Muscle of back (tissue), 11 donors: ENCODE measurements around the gene DNAJB2. TPM values are rescaled to one million over a fixed set of nuclear protein-coding genes. Genes with fewer than 3 reads are reported as not detected.
"Not testable (repeated sequence)": the region's sequence is repeated elsewhere in the genome, so short reads cannot be mapped to it uniquely, and the experiment has no call there.

Source experiments
- DNase-seq, 3 donors: peaks; one replicate each; pipeline versions ENCODE4 v3.0.0 to v3.0.0-alpha.2; 2013
- polyA plus RNA-seq, 10 donors: library from polyadenylated mRNA; unstranded; fragments of 120-200 nt; gene quantifications; one replicate each; pipeline ENCODE4 v1.2.1, GENCODE V29; 2013; ENCODE audit not compliant: insufficient read length in 10 of 10

DNAJB2 gene
- polyA plus RNA-seq, 10 donors, result 69.9 to 89.8 (median 78.6) TPM

GRCh38 chr2:219253753-219254589, 25.2 kb upstream of the DNAJB2 start, which contains the start of gene TUBA4A:
TUBA4A (minus strand) TSS chr2:219253918; CDS start chr2:219253858, 60 bp downstream.
- DNase-seq, result peak in 2 of 3 donors; percentile 63 to 70

- DNase-seq, result no peak
These were observed 24.5 kb upstream of the DNAJB2 start for GRCh38 chr2:219254590-219255201.

GRCh38 chr2:219258942-219259341, 20.2 kb upstream of the DNAJB2 start:
- not testable (repeated sequence) for DNase-seq

- DNase-seq, result no peak
These were observed 17.9 kb upstream of the DNAJB2 start for GRCh38 chr2:219261024-219261855.

GRCh38 chr2:219266232-219266631, 12.9 kb upstream of the DNAJB2 start:
- no peak for DNase-seq

GRCh38 chr2:219266886-219267285, 12.3 kb upstream of the DNAJB2 start:
- DNase-seq, result no peak

- DNase-seq, result no peak
These were observed 10.9 kb upstream of the DNAJB2 start for GRCh38 chr2:219268294-219268693.

- DNase-seq, result no peak
These were observed 9.7 kb upstream of the DNAJB2 start for GRCh38 chr2:219269362-219270054.

- DNase-seq, result no peak
These were observed 9.2 kb upstream of the DNAJB2 start for GRCh38 chr2:219270055-219270372.

GRCh38 chr2:219271021-219271420, 8.1 kb upstream of the DNAJB2 start:
- no peak for DNase-seq

- no peak for DNase-seq
These were observed 6.8 kb upstream of the DNAJB2 start for GRCh38 chr2:219272356-219272755.

GRCh38 chr2:219272995-219273394, 6.2 kb upstream of the DNAJB2 start:
- DNase-seq, result no peak

GRCh38 chr2:219273937-219274336, 5.2 kb upstream of the DNAJB2 start:
- DNase-seq, result no peak

- peak in 1 of 3 donors; percentile 78 for DNase-seq
These were observed 4.7 kb upstream of the DNAJB2 start for GRCh38 chr2:219274361-219274921.

- peak; percentile 80 to 91 (median 81) for DNase-seq
These were observed 1.2 kb upstream of the DNAJB2 start for GRCh38 chr2:219277703-219278654.

- no peak for DNase-seq
These were observed 463 bp upstream of the DNAJB2 start for GRCh38 chr2:219278655-219279150.

GRCh38 chr2:219279916-219280516, 850 bp downstream of the DNAJB2 start:
- DNase-seq, result no peak

- no peak for DNase-seq
These were observed 1.5 kb downstream of the DNAJB2 start for GRCh38 chr2:219280651-219281050.

- DNase-seq, result no peak
These were observed 2.4 kb downstream of the DNAJB2 start for GRCh38 chr2:219281588-219281987.

- no peak for DNase-seq
These were observed 3.2 kb downstream of the DNAJB2 start for GRCh38 chr2:219282375-219282774.
